Measurements from ENCODE around the gene CCDC89.

CCDC89 gene

DNA sequence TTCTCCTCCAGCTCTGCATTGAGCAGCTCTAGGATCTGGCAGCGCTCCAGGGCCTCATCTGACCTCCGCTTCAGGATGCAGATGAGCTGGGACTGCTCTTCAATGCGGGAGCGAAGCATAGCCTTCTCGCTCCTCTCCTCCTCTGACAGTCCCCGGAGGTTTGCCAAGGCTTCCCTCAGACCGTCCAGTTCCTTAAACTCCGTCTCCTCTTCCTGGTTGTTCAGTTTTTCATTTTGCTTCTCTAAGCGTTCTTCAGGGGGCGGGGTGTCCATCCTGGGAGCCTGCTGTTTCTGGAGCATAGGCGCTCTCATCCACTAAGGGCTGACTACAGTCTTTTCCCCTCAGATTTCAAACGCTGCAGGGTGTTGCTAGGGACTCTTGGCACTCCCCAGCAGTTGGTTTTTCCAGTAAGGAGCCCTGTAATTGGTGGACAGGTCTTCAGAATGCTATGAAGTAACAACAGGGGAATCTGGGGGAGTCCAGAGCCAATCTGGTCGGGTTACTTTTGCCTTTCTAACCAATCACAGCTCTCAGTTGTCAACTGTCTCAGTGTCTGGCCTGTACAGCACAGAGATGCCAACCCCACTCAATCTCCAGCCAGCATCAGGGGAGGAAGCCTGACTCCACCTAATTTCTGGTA is at the start of gene CCDC89:
Gene CCDC89, minus strand, starts transcription at position 376 of the 640 bp plus-strand sequence. Its CDS starts 65 bp downstream, at position 311.
- no peak for DNase-seq (ENCODE audit: low spot score)

DNA sequence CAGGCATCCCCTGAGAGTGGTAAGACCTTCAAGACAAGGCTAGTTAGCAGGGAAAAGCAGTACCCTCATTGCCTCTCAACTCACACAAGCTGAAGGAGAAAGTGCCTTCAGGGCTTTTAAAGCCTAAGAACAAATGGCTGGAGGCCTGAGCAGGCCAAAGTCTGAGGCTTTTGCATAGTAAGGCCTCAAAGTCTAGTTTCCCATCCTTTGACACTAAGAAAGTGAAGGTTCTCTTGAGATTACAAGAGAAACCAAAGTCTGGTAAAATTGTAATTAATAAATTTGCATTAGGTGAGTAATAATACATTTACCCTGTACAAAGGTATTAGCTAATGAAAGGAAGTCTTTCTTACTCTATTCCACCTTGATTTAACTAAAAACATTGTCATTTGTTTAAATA is 47.0 kb upstream of the CCDC89 start:
- no peak for DNase-seq (ENCODE audit: low spot score)

DNA sequence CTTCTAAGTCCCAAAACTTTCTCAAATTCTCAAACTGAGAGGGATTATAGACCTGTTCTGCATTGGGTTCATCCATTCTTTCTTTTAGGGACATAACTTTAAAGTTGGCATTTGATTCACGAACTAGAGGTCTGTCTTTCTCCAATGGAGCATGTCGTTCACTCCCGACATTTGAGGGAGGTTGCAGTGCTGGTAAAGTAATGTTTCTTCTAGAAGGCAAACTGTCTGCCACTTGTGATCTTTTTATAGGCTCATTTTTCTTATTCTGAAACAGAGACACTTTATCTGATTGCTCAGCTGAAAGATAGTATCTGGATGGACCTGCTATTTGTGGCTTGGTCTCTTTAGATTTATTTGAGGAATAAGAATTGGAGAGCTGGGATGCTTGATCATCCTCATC is 40.4 kb upstream of the CCDC89 start:
- DNase-seq (ENCODE audit: low spot score), result no peak

DNA sequence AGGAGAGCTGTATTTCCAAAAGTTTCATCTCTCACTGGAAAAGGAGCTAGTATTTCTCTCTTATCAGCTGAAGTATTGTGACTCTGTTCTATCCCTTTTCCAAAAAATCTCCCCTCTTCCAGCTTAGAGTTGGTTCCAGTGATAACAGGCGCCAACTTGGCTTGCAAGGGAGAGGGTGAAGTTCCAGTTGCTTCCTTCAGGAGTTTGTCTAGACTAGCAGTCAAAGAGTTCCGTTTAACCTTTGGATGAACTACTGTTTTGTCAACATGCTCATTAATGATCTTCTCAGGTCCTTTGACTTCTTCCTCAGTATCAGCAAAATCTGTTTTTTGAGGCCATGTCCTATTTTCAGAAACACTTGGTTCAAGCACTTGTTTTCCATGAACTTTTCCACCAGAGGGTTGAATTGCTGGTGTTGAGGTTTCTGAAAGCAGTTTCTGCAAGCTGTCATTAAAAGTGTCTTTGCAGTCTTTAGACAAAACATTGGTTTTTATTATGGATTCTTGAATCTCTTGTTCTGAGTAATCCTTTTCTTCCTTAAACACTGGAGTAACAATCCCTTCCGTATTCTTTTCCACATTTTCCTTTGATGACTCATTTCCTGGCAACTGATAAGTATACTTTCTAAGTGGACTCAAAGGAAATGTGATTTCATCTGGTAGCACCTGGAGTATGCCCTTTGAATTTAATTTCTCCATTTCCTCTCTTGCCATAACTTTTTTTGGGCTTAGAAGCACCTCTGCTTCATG is 39.7 kb upstream of the CCDC89 start:
- no peak for DNase-seq (ENCODE audit: low spot score)

DNA sequence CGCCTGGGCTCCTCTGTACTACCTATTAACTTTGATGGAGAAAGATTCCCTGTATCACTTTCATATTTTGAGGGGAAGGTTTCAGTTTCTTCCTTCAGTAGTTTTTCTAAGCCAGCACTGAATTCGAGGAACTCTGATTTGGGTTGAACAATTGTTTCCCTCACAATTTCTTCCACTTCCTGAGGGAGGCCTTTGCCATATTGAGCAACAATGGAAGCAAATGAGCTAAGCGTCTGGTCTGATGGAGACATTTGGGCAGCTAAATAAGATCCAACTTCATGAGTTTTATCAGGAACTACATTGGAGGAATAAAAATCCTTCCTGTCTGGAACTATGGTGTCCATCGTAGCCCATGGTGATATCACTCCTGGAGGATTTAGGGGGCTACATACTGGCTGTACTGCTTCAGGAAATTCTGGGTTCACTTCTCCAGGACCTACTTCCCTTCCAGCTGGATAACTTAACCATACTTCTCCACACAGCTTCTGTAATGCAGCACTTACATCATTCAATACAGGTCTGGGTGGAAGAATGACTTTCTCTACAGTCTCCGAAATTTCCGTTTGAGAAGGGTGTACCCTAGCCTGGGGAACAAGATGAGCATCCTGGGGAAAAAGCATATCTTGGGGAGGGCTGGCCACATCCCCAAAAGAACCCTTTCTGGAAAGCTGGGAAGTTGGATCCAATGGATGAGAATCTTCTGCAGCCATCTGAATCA is 38.9 kb upstream of the CCDC89 start:
- DNase-seq (ENCODE audit: low spot score), result no peak

DNA sequence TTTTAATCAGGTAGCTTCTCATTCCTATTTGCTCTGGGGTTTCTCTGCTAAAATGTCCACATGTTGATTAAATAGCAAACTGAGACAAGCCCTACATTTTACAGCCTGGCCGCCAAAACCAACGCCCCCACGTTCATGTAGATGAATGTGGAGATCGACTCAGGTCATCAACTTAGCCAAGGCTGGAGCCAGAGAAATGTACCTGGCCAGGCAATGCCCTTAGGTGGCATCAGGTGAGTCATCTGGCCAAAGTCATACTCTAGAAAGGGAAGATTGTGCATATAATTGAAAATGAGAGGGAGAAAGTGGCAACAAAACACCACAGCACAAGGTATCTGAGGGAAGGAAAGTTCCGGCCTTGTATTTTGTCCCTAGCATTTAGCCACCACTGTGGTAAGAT is 37.1 kb upstream of the CCDC89 start:
- no peak for DNase-seq (ENCODE audit: low spot score)

DNA sequence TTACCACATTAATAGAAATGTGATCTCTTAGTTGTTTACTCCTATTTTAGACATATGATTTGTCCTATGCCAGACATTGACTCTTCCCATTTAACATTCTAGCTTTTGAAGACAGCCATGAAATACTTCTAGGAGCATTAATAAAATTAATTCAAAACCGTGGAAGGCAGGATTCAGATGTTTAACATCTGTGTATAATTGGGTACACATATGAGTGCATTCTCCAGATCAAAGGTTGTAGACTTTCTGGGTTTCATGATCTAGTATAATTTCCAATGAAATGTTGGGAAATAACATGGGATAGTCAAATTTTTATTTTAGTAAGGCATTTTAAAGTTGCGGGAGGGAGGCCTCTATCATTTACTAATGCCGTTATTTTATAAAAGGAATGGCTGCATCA is 35.2 kb upstream of the CCDC89 start:
- DNase-seq (ENCODE audit: low spot score), result no peak

DNA sequence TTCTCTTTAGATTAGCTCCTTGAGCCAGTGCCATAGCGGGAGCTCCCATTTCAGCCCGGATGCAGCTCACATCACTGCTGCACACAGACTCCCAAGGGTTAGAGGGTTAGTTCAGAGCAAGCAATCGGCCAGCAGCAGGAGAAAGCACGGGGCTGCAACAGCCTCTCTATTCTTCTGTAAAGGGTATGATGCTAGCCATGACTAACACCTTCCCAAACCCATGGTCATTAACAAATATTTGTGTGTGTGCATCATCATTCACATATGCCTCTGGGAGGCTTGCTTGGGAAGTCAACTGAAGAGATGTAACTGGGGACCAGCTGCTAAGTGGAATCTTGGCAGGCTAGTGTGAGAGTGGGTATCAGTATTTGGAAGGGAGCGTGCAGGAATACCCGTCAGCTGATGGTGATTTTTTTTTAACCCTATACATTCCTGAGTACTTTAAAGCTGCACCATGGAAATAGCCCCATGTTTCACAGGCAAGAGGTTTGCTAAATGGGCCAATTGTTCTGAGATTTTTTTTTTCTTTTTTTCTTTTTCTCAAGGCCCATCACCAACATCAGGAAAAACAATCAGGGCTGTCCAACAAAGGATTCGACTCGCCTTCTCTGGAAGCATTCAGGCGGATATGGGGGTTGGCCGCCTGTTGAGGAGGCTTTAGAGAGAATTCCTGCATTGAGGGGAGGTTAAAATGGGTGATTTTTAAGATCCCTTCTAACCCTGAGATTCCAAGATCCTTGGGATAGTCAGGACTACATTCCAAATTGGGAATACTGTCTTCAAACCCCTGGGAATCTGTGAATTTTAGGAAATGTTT is 33.2 kb upstream of the CCDC89 start:
- no peak for DNase-seq (ENCODE audit: low spot score)

DNA sequence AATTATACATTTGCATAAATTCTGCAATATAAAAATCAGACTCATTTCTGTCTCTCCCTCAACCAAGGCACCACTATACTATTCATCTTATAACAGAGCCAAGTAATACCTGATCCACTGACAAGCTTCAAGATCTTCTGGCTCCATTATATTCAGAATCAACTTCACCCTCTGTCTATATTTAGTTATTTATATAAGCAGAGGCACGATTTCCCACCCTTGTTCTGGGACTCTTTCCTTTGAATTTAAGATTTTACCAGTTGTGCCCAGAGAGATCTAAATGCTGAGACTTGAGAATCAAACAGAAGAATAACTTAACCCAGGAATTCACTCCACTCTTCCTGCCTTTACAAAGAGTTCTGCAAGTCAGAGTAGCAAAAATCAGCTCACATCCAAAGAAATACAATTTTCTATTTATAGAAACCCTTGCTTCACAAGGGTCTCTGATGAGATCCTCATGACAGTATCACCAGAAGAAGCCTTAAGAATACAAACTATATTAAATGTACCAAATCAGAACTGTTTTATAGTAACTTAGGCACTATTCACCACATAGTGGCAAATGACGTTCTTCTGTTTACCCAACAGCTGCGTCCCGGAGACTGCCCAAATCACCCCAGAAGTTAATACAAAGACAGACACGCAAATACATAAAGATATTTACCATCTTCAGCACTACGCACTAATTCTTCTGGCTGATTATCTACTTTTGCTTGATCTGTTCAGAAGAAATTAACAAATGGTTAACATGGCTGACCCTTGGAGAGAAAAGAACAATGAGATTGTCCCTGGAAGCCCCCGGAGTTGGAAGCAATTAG is 32.3 kb upstream of the CCDC89 start:
- DNase-seq (ENCODE audit: low spot score), result no peak

DNA sequence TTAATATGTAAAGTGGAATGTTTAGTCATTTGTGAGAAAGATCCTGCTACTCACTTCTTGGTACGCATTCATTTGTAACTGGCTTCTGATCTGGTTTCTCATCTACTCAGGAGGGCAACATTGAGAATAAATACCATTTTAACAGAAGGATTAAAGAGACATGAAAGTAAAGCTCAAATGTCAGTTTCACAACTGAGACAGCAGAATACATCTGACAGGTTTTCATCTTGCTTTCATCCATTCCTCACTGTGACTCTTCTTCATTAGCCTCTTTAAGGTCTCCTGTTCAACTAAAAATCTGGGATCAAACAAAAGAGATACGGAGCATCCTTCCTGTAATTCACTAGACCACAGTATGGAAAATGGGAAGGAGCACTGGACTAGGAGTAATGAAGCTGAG is 31.4 kb upstream of the CCDC89 start:
- no peak for DNase-seq (ENCODE audit: low spot score)

DNA sequence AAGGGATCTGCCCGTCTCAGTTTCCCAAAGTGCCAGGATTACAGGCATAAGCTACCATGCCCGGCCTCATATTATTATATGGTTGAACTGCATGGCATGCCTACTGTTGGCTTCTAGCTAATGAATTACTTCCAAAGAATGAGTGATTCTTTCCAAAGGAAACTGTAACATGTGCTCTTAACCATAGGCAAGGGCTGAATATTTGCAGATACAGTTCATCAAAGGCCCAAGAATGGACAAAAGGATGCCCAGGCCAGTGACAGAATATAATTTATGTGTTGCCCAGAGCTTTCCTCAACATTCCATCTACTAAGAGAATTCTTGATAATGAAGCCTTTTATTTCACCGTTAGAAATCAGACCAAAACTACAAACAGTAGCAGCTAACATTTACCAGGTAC is 27.0 kb upstream of the CCDC89 start:
- no peak for DNase-seq (ENCODE audit: low spot score)

DNA sequence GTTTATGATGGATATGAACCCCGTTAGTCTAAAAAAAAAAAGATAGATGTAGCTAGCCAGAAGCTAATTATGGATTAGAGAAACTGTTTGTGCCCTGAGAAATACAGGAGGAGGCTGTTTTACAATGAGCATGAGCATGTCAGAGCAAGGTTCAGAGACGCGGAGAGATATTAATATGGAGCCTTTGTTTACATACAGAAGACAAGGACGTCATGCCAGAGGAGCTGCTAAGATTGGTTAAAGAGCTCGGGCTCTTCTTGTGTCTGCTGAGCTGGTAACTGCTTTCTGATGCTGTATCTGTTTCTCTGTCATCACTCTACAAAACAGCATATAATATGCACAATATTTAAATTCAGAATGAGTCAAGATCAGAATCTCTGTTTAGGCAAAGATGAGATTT is 24.9 kb upstream of the CCDC89 start:
- DNase-seq (ENCODE audit: low spot score), result no peak

DNA sequence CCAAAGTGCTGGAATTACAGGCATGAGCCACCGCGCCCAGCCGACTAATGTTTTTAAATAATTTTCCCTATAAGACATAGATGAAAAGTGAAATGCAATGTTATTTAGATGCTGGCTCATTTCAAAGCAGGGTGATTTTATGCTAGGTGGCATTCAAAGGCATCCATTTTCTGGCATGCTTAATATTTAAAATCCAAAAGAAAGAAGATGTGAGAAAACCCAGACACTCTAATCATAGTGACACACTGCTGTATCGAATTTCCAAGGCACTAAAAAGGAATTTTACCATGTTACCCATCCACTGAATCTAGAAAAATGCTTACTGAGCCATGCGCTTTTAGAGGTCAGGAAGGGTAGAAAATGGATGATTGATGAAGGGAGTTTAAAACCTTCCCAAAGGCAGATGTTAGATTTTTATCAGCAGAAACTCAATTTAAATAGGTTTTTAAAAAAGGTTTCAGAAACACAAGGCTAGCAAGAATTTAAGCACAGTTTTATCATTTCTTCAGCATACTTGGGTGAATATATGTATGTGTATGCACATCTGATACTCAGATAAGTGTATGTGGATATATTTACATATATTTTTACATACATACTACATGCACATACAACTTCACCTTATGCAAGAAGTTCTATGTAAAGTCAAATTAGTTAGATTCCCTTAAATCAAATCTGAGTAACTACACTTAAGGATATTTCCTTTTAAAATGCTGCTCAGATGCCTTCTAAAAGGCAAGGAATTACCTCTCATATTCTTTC is 24.1 kb upstream of the CCDC89 start:
- DNase-seq (ENCODE audit: low spot score), result no peak

DNA sequence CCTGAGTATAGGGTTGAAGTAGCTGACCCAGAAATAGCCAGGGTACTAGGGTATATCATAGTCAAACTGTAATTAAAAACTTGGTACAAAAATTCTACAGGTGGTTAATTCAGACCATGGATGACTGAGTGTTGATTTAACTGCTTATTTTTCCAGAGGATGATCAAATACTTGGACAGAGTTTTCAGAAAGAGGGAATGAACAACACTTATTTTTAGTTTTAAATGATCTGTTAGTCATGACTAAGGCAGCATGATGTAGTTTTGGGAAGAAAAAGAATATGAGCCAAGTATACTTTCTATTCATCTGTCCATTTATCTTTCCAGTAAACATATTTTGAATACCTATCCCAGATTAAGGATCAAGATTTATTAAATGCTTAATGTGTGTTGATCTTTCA is 19.8 kb upstream of the CCDC89 start:
- DNase-seq (ENCODE audit: low spot score), result no peak

DNA sequence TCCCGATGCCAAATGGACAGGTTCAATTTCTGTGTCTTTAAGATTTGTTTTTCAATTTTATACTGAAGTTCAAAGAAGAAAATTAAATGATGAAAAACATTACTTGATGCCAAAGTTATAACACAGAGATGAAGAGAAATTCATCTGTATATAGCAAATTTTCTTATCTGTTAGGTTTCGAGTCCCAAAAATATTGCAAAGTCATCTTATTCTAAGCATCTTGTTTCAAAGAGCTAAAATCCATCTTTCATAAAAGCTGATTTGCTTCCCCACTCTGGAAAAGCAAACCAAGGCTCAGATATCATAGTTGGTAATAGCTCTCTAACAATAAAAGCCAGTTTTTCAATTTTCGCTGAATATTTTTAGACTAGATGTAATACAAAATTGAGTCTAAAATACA is 19.0 kb upstream of the CCDC89 start:
- no peak for DNase-seq (ENCODE audit: low spot score)

DNA sequence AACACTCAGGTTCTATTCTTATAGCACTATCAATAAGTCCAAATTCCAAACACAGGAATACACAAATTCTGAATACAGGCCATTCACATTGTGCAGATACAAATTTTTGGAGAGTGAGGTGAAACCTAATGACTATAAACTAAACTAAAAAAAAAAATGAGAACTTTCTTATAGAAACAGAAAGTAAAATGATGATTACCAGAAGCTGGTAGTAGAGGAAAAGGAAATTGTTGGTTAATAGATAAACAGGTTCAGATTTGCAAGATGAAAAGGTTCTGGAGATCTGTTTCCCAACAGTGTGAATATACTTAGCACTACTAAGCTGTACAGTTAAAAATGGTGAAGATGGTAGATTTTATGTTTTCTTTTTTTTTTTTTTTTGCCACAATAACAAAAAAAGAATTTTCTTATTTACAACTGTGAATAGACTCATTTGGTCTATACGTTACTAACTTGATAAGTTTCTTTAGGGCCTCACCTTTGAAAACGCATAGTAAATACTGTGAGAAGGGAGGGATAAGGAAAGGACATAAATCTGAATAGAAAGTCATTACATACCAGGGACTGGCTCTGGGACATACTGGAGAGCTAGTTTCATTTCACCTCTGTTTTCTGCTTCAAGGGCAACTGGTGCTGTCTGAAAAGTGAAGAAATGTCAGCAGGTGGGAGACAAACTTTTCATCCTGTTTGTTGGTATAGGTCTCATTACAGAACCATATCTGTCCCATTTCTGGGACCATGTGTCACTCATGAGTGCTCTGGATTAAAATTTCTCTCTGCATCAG is 14.2 kb upstream of the CCDC89 start:
- no peak for DNase-seq (ENCODE audit: low spot score)

DNA sequence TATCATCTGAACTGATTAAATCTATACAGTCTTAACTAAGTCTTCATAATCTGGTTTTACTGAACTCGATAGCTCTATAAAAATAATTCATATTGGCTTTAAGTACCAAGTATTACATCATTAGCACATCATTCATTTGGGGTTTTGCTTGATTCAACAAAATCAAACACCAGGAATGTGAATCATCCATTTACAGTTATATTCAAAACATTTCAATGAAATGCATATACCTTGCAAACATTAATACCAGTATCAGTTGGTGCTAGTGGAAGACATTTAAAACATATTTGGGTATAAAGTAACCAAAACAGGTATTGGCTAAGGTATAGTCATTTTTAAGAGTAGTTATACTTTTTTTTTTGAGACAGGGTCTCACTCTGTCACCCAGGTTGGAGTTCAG is 12.2 kb upstream of the CCDC89 start:
- no peak for DNase-seq (ENCODE audit: low spot score)

DNA sequence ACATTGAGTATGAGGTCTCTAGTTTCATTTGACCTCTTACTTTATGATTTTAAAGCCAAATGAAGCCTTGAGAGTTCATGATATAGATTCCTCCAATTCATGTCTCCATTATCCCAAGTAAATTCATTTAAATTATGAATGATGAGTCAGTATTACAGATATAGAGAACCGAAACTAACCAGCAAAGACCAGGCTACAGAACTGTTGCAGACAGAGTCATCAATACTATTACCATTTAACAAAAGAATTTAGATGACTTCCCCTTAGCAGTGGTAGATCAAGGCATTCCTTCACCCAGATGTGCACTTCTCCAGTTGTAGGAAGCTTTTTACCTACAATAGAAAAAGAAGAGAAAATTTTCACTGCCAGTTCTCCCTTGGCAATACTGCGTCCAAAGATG is 11.8 kb upstream of the CCDC89 start:
- DNase-seq (ENCODE audit: low spot score), result no peak

DNA sequence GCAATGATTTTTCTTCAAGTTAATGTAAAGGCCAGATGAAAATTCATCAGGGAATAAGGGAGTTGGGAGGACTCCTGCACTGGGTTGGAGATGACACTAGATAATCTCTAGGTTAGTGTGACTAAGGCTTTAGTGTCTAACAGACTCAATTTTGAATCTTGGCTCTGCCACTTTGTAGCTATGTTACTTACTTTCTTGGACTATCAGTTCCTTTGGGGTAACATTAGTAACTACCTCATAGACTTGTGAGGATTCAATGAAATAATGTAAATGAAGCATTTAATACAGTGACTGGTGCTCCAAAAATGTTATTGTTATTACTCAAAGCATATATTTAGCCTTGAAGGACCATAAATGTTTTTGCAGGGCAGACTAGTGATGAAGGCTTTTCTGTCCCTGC is 9.6 kb upstream of the CCDC89 start:
- DNase-seq (ENCODE audit: low spot score), result no peak

DNA sequence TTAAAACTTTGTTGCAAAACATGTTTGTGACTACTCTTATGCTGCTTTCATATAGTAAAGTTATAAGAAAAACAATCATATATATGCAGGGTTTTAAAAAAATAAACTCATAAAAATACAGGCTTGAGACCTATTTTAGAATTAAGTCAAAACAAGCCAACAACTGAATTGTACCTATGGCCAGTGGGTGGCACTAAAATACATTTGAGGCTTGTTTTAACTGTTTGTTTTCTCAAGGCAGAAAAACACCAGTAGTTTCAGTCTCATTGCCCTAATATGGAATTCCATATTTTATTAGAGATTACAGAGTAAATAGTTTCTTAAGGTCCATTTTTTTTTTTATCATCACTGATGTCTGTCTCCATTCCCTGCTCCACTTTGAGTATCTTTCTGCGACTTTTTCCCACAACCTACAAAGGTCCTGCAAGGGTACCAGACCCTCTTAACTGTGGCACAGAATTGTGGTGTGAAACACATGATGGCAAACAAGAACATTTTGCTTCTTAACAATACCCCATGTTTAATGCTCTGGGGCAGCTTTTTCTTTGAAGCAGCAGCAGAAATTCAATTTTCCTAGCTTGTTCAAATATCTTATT is 8.5 kb upstream of the CCDC89 start:
- no peak for DNase-seq (ENCODE audit: low spot score)
